ENCODE measurements around the gene PRDM12.
"Not testable (repeated sequence)": the region's sequence is repeated elsewhere in the genome, so short reads cannot be mapped to it uniquely, and the experiment has no call there.

The PRDM12 gene

DNA sequence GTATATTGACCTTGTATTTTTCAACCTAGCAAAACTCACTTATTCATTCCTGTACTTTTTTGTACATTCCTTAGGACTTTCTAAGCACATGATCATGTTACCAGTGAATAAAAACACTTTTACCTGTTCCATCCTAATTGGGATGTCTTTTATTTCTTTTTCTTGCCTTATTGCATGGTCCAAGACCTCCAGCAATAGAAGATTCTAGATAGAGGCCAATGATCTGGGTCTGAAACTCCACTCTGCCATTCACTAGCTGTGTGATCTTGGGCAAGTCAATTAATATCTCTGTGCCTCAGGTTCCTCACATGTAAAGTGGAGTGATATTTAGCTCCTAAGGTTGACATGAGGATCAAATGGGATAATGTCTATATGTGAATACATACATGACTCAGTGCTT lies 20.7 kb downstream of the PRDM12 start:
- peaks cover 0 to 2% of the 10 kb centered on the region in 2 donors for H3K9me3 ChIP-seq (replicated peaks in 1 of 2; ENCODE audit: control insufficient read depth in 2 of 2, insufficient read depth in 1 of 2, low read depth in 1 of 2, low read length in 2 of 2)
- no peak overlapping the region for H3K4me2 ChIP-seq (ENCODE audit: insufficient read depth, low read length, poor library complexity, severe bottlenecking)
- no peak overlapping the region for H2BK5ac ChIP-seq (ENCODE audit: low read length)
- no peak overlapping the region for H2AFZ ChIP-seq (ENCODE audit: low read length)
- H3K4ac ChIP-seq (ENCODE audit: low read length) = no peak overlapping the region
- H3K23ac ChIP-seq (ENCODE audit: low read depth, low read length, poor library complexity) = no peak overlapping the region
- no peak for DNase-seq (ENCODE audit: low spot score)
- no peak overlapping the region for H3K9ac ChIP-seq (ENCODE audit: low read depth, low read length, poor library complexity)
- H4K8ac ChIP-seq (ENCODE audit: low read depth, low read length) = no peak overlapping the region
- no peak overlapping the region for H3K27ac ChIP-seq (replicated peaks; ENCODE audit: low read length)
- no peak overlapping the region for H2BK15ac ChIP-seq (ENCODE audit: low read length)
- H2BK12ac ChIP-seq (ENCODE audit: low read length) = no peak overlapping the region
- H2BK120ac ChIP-seq (ENCODE audit: low read depth, low read length) = no peak overlapping the region
- H3K27me3 ChIP-seq (ENCODE audit: control insufficient read depth in 3 of 3, insufficient read depth in 3 of 3, low read depth in 1 of 3, low read length in 3 of 3) = peaks cover 0 to 12% (median 10%) of the 10 kb centered on the region in 3 experiments
- H4K91ac ChIP-seq (ENCODE audit: low read depth, low read length, poor library complexity) = no peak overlapping the region
- no peak overlapping the region for H3K14ac ChIP-seq (ENCODE audit: low read length)
- H2AK5ac ChIP-seq (ENCODE audit: low read depth, low read length) = no peak overlapping the region
- no peaks in the 10 kb centered on the region for H3K36me3 ChIP-seq (replicated peaks in 1 of 2; ENCODE audit: control insufficient read depth in 2 of 2, insufficient read depth in 2 of 2, low read length in 2 of 2)
- H3K4me1 ChIP-seq (ENCODE audit: control insufficient read depth in 2 of 2, insufficient read depth in 1 of 2, low read depth in 1 of 2, low read length in 2 of 2) = peaks cover 0 to 6% of the 10 kb centered on the region in 2 donors
- no peak overlapping the region for H3K18ac ChIP-seq (ENCODE audit: low read length)
- no peak overlapping the region for H3K4me3 ChIP-seq (ENCODE audit: low read length in 2 of 2)
- no peaks in the 10 kb centered on the region for H3K79me1 ChIP-seq (ENCODE audit: low read depth, low read length)

DNA sequence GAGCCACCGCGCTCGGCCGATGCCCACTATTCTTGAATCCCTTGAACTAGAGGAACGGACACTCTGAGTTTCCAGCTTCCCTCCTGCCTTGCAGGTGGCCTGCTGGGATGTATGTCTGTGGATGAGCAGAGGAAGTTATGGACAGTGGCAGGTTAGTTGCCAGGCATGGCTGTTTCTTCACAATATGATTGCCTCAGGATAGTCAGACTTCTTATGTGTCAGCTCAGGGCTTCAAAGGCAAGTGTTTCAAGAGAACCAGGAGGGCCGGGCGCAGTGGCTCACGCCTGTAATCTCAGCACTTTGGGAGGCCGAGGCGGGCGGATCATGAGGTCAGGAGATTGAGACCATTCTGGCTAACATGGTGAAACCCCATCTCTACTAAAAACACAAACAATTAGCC lies 21.6 kb downstream of the PRDM12 start:
- H3K27me3 ChIP-seq (ENCODE audit: control insufficient read depth in 3 of 3, insufficient read depth in 3 of 3, low read depth in 1 of 3, low read length in 3 of 3); H2AFZ ChIP-seq (ENCODE audit: low read length); H3K4me3 ChIP-seq (ENCODE audit: low read length in 2 of 2); H3K9me3 ChIP-seq (replicated peaks in 1 of 2; ENCODE audit: control insufficient read depth in 2 of 2, insufficient read depth in 1 of 2, low read depth in 1 of 2, low read length in 2 of 2); H4K91ac ChIP-seq (ENCODE audit: low read depth, low read length, poor library complexity); H3K4me1 ChIP-seq (ENCODE audit: control insufficient read depth in 2 of 2, insufficient read depth in 1 of 2, low read depth in 1 of 2, low read length in 2 of 2); H3K9ac ChIP-seq (ENCODE audit: low read depth, low read length, poor library complexity); H2BK120ac ChIP-seq (ENCODE audit: low read depth, low read length); H4K8ac ChIP-seq (ENCODE audit: low read depth, low read length); H2AK5ac ChIP-seq (ENCODE audit: low read depth, low read length); H3K79me1 ChIP-seq (ENCODE audit: low read depth, low read length); H2BK15ac ChIP-seq (ENCODE audit: low read length); H3K27ac ChIP-seq (replicated peaks; ENCODE audit: low read length); H3K18ac ChIP-seq (ENCODE audit: low read length); H3K4me2 ChIP-seq (ENCODE audit: insufficient read depth, low read length, poor library complexity, severe bottlenecking); H2BK5ac ChIP-seq (ENCODE audit: low read length); H2BK12ac ChIP-seq (ENCODE audit: low read length); H3K36me3 ChIP-seq (replicated peaks in 1 of 2; ENCODE audit: control insufficient read depth in 2 of 2, insufficient read depth in 2 of 2, low read length in 2 of 2); H3K4ac ChIP-seq (ENCODE audit: low read length); H3K23ac ChIP-seq (ENCODE audit: low read depth, low read length, poor library complexity); H3K14ac ChIP-seq (ENCODE audit: low read length); DNase-seq (ENCODE audit: low spot score): not testable (repeated sequence)
- no CpG with 5 or more reads among the region's 11 CpGs for WGBS, 2 donors (ENCODE audit: extremely low coverage in 2 of 2, insufficient read length in 2 of 2, insufficient replicate concordance in 1 of 2)

DNA sequence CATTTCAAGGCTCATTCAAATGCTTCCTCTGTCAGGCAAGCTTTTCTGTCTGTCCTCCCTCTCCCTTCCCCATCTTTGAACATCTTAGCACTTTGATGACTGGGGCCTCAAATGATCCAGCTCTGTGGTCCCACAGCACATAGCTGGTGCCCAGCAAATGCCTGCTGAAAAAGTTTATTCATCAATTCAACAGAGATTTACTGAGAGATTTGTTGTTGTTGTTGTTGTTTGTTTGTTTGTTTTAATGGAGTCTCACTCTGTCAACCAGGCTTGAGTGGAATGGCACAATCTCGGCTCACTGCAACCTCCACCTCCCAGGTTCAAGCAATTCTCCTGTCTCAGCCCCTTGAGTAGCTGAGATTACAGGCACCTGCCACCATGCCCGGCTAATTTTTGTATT lies 23.2 kb downstream of the PRDM12 start:
- Histone ChIP-seq H3K36me3 (replicated peaks in 1 of 2; ENCODE audit: control insufficient read depth in 2 of 2, insufficient read depth in 2 of 2, low read length in 2 of 2) (no peaks in the 10 kb centered on the region), H4K91ac (ENCODE audit: low read depth, low read length, poor library complexity) (no peak overlapping the region), H3K14ac (ENCODE audit: low read length) (no peak overlapping the region), H4K8ac (ENCODE audit: low read depth, low read length) (no peak overlapping the region), H3K4me2 (ENCODE audit: insufficient read depth, low read length, poor library complexity, severe bottlenecking) (no peak overlapping the region), H3K9ac (ENCODE audit: low read depth, low read length, poor library complexity) (no peak overlapping the region), H2BK15ac (ENCODE audit: low read length) (no peak overlapping the region), H2BK12ac (ENCODE audit: low read length) (no peak overlapping the region), H3K9me3 (replicated peaks in 1 of 2; ENCODE audit: control insufficient read depth in 2 of 2, insufficient read depth in 1 of 2, low read depth in 1 of 2, low read length in 2 of 2) (peaks cover 0 to 2% of the 10 kb centered on the region in 2 donors), H3K23ac (ENCODE audit: low read depth, low read length, poor library complexity) (no peak overlapping the region), H3K18ac (ENCODE audit: low read length) (no peak overlapping the region), H3K4me3 (ENCODE audit: low read length in 2 of 2) (no peak overlapping the region), H3K4ac (ENCODE audit: low read length) (no peak overlapping the region), H2AK5ac (ENCODE audit: low read depth, low read length) (no peak overlapping the region), H3K4me1 (ENCODE audit: control insufficient read depth in 2 of 2, insufficient read depth in 1 of 2, low read depth in 1 of 2, low read length in 2 of 2) (peaks cover 0 to 2% of the 10 kb centered on the region in 2 donors), H3K27me3 (ENCODE audit: control insufficient read depth in 3 of 3, insufficient read depth in 3 of 3, low read depth in 1 of 3, low read length in 3 of 3) (no peaks in the 10 kb centered on the region), H3K79me1 (ENCODE audit: low read depth, low read length) (no peaks in the 10 kb centered on the region), H2AFZ (ENCODE audit: low read length) (no peak overlapping the region), H2BK5ac (ENCODE audit: low read length) (no peak overlapping the region), H3K27ac (replicated peaks; ENCODE audit: low read length) (no peak overlapping the region), H2BK120ac (ENCODE audit: low read depth, low read length) (no peak overlapping the region)
- no CpG with 5 or more reads among the region's 2 CpGs for WGBS, 2 donors (ENCODE audit: extremely low coverage in 2 of 2, insufficient read length in 2 of 2, insufficient replicate concordance in 1 of 2)
- DNase-seq (ENCODE audit: low spot score) = no peak

DNA sequence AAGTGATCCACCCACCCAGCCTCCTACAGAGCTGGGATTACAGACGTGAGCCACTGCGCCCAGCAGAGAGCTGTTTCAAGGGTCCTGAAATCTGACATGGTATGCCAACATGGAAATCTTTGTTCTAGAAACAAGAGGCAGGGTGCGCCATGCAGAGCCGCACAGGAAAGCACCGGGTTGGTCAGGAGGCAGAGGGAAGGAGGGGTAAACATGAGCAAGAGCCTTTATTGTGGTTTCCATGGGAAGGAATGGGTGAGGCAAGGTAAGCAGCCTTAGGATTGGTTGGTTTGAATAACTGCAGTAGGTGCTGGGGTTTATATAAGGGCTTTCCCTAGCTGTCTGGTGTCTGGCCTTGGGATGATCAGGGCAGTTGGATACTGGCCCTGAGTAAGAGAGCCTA lies 23.7 kb downstream of the PRDM12 start:
- Histone ChIP-seq H3K4ac (ENCODE audit: low read length) (no peak overlapping the region), H3K9ac (ENCODE audit: low read depth, low read length, poor library complexity) (no peak overlapping the region), H2BK12ac (ENCODE audit: low read length) (no peak overlapping the region), H2BK120ac (ENCODE audit: low read depth, low read length) (no peak overlapping the region), H3K4me3 (ENCODE audit: low read length in 2 of 2) (no peak overlapping the region), H3K27ac (replicated peaks; ENCODE audit: low read length) (no peak overlapping the region), H2BK15ac (ENCODE audit: low read length) (no peak overlapping the region), H2AFZ (ENCODE audit: low read length) (no peak overlapping the region), H4K91ac (ENCODE audit: low read depth, low read length, poor library complexity) (no peak overlapping the region), H3K27me3 (ENCODE audit: control insufficient read depth in 3 of 3, insufficient read depth in 3 of 3, low read depth in 1 of 3, low read length in 3 of 3) (no peaks in the 10 kb centered on the region), H3K14ac (ENCODE audit: low read length) (no peak overlapping the region), H3K4me1 (ENCODE audit: control insufficient read depth in 2 of 2, insufficient read depth in 1 of 2, low read depth in 1 of 2, low read length in 2 of 2) (peaks cover 2 to 3% of the 10 kb centered on the region in 2 donors), H4K8ac (ENCODE audit: low read depth, low read length) (no peak overlapping the region), H3K4me2 (ENCODE audit: insufficient read depth, low read length, poor library complexity, severe bottlenecking) (no peak overlapping the region), H3K18ac (ENCODE audit: low read length) (no peak overlapping the region), H2AK5ac (ENCODE audit: low read depth, low read length) (no peak overlapping the region), H3K9me3 (replicated peaks in 1 of 2; ENCODE audit: control insufficient read depth in 2 of 2, insufficient read depth in 1 of 2, low read depth in 1 of 2, low read length in 2 of 2) (peaks cover 0 to 2% of the 10 kb centered on the region in 2 donors), H3K36me3 (replicated peaks in 1 of 2; ENCODE audit: control insufficient read depth in 2 of 2, insufficient read depth in 2 of 2, low read length in 2 of 2) (no peaks in the 10 kb centered on the region), H3K79me1 (ENCODE audit: low read depth, low read length) (no peaks in the 10 kb centered on the region), H2BK5ac (ENCODE audit: low read length) (no peak overlapping the region), H3K23ac (ENCODE audit: low read depth, low read length, poor library complexity) (no peak overlapping the region)
- WGBS, 2 donors (ENCODE audit: extremely low coverage in 2 of 2, insufficient read length in 2 of 2, insufficient replicate concordance in 1 of 2) = no CpG with 5 or more reads among the region's 5 CpGs
- no peak for DNase-seq (ENCODE audit: low spot score)
